Measurements from ENCODE around the gene ORM2. TPM values are rescaled to one million over a fixed set of nuclear protein-coding genes. Genes with fewer than 3 reads are reported as not detected.
"Not testable (repeated sequence)": the region's sequence is repeated elsewhere in the genome, so short reads cannot be mapped to it uniquely, and the experiment has no call there.

ORM2 gene
- polyA plus RNA-seq, 3 donors from 2014 or later, result not detected

DNA sequence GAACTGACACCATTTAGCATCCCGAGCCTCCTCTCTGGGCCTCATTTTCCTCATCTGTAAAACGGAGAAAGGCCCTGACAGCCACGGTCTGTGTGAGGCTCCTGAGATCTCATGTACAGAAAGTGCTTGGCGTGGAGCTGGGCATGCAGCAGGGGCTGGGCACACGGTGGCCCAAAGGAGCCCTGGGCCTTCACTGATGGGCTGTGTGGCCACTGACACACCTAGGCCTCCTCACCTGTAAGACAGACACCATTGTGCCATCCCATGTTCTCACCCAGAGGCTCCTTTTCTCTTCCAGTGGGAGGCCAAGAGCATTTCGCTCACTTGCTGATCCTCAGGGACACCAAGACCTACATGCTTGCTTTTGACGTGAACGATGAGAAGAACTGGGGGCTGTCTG lies 5.2 kb upstream of the ORM2 start:
- H3K9me3 Mint-ChIP-seq, result no peaks in the 10 kb centered on the region
- H3K36me3 Mint-ChIP-seq, result no peaks in the 10 kb centered on the region
- H3K27me3 Mint-ChIP-seq (ENCODE audit: low read depth in 3 of 3), result peaks cover 0 to 2% (median 0%) of the 10 kb centered on the region in 3 donors
- no peak for DNase-seq
- H3K4me1 Mint-ChIP-seq, result no peaks in the 10 kb centered on the region
- H3K27ac Mint-ChIP-seq, result no peak overlapping the region
- no peak overlapping the region for H3K4me3 Mint-ChIP-seq

DNA sequence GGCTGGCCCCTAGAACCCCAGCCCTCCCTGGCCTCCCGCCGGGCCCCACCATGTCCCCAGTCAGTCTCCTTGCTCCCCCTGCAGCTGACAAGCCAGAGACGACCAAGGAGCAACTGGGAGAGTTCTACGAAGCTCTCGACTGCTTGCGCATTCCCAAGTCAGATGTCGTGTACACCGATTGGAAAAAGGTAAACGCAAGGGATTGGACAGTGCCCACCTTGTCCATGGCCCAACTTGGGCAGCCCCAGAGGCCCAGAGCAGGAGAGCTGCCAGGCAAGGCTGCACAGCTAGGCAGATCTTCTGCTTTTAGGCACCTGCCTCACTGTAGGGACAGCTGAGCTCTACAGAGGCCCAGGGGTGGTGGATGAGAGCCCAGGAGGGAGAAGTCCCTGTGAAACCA lies 4.7 kb upstream of the ORM2 start:
- not testable (repeated sequence) for H3K27ac Mint-ChIP-seq; DNase-seq; H3K4me1 Mint-ChIP-seq; H3K27me3 Mint-ChIP-seq (ENCODE audit: low read depth in 3 of 3); H3K4me3 Mint-ChIP-seq; H3K9me3 Mint-ChIP-seq; H3K36me3 Mint-ChIP-seq

GRCh38 chr9:114325684-114326254 lies 3.9 kb upstream of the ORM2 start:
- not testable (repeated sequence) for DNase-seq; H3K4me3 Mint-ChIP-seq; H3K27me3 Mint-ChIP-seq (ENCODE audit: low read depth in 3 of 3); H3K36me3 Mint-ChIP-seq; H3K4me1 Mint-ChIP-seq; H3K27ac Mint-ChIP-seq; H3K9me3 Mint-ChIP-seq

GRCh38 chr9:114327749-114328148 lies 1.9 kb upstream of the ORM2 start:
- Mint-ChIP-seq H3K9me3 (no peaks in the 10 kb centered on the region), H3K27me3 (ENCODE audit: low read depth in 3 of 3) (peaks cover 5 to 24% (median 6%) of the 10 kb centered on the region in 3 donors)

DNA sequence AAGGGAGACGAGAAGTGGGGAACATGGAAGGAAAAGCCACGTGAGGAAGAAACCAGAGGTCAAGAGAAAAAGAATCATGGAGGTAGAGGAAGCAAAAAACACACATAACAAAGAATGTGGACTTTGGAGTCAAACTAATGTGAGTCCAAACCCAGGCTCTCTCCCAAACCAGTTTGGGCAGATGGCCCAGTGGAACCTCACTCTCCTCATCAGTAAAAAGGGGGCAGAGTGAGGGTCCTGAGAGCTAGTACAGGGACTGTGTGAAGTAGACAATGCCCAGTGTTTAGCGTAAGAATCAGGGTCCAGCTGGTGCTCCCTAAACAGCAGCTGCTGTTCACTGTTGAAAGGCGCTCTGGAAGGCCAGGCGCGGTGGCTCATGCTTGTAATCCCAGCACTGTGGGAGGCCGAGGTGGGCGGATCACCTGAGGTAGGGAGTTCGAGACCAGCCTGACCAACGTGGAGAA lies 1.3 kb upstream of the ORM2 start:
- not testable (repeated sequence) for H3K36me3 Mint-ChIP-seq, DNase-seq, H3K4me3 Mint-ChIP-seq, H3K27ac Mint-ChIP-seq, H3K9me3 Mint-ChIP-seq
- Mint-ChIP-seq H3K27me3 (ENCODE audit: low read depth in 3 of 3) (peaks cover 5 to 26% (median 6%) of the 10 kb centered on the region in 3 donors), H3K4me1 (peaks cover 17 to 25% of the 10 kb centered on the region in 2 donors)

More at GRCh38 chr9:114327749-114328148, 1.9 kb upstream of the ORM2 start:
- no peak for DNase-seq
- Mint-ChIP-seq H3K4me1 (peaks cover 17 to 25% of the 10 kb centered on the region in 2 donors), H3K27ac (no peak overlapping the region), H3K36me3 (no peaks in the 10 kb centered on the region), H3K4me3 (no peak overlapping the region)

DNA sequence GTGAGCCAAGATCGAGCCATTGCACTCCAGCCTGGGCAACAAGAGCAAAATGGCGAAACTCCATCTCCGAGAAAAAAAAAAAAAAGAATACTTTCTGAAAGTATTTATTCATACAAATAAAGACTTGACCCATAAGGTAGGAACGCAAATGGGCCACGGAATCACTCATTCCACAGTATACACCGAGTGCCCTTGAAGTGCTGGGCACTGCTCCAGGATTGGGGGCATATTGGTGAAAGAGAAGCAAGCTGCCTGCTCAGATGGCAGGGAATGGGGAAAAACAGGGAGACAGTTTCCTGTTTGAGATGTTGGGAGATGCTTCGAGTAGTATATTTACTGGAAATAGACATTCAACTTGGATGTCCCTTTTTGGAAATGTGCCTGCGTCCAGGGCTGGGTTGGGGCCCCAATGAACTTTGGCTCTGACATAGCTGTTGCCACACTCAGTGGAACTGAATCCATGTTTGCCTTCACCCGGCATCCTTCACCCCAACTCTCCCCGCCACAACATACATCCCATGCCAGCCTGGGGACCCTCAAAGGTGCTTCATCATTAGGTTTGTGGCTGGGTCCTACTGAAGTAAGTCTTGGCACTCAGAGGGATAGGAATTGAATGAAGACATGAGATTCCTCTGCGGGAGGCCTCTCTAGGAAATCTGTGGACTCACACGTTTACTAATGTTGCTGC lies 588 bp upstream of the ORM2 start:
- Mint-ChIP-seq H3K27me3 (ENCODE audit: low read depth in 3 of 3) (peaks cover 5 to 26% (median 6%) of the 10 kb centered on the region in 3 donors), H3K4me1 (peaks cover 17 to 25% of the 10 kb centered on the region in 2 donors)
- DNase-seq, H3K36me3 Mint-ChIP-seq, H3K9me3 Mint-ChIP-seq, H3K4me3 Mint-ChIP-seq, H3K27ac Mint-ChIP-seq: not testable (repeated sequence)

GRCh38 chr9:114330636-114331035 lies 967 bp downstream of the ORM2 start:
- no peak for DNase-seq
- peak overlapping the region in 5 of 6 donors; percentile 2 to 85 (median 57) for H3K27ac Mint-ChIP-seq
- peaks cover 4 to 6% (median 4%) of the 10 kb centered on the region in 3 donors for H3K36me3 Mint-ChIP-seq
- H3K4me3 Mint-ChIP-seq, result peak overlapping the region in 1 of 5 donors; percentile 4
- H3K4me1 Mint-ChIP-seq, result peaks cover 17 to 25% of the 10 kb centered on the region in 2 donors
- H3K9me3 Mint-ChIP-seq, result no peaks in the 10 kb centered on the region
- peaks cover 5 to 27% (median 6%) of the 10 kb centered on the region in 3 donors for H3K27me3 Mint-ChIP-seq (ENCODE audit: low read depth in 3 of 3)

DNA sequence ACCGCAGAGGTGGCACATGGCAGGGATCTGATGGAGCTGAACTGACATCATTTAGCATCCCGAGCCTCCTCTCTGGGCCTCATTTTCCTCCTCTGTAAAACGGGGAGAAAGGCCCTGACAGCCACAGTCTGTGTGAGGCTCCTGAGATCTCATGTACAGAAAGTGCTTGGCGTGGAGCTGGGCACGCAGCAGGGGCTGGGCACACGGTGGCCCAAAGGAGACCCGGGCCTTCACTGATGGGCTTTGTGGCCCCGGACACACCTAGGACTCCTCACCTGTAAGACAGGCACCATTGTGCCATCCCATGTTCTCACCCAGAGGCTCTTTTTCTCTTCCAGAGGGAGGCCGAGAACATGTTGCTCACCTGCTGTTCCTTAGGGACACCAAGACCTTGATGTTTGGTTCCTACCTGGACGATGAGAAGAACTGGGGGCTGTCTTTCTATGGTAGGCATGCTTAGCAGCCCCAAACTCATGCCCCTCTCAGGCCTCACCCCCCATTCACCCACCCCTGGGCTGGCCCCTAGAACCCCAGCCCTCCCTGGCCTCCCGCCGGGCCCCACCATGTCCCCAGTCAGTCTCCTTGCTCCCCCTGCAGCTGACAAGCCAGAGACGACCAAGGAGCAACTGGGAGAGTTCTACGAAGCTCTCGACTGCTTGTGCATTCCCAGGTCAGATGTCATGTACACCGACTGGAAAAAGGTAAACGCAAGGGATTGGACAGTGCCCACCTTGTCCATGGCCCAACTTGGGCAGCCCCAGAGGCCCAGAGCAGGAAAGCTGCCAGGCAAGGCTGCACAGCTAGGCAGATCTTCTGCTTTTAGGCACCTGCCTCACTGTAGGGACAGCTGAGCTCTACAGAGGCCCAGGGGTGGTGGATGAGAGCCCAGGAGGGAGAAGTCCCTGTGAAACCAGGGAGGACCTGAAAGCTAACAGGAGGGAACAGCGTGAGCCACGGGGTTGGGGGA lies 1.8 kb downstream of the ORM2 start:
- not testable (repeated sequence) for H3K9me3 Mint-ChIP-seq, DNase-seq
- peak overlapping the region in 2 of 5 donors; percentile 7 to 24 for H3K4me3 Mint-ChIP-seq
- H3K27ac Mint-ChIP-seq, result peak overlapping the region in 5 of 6 donors; percentile 32 to 85 (median 81)
- H3K27me3 Mint-ChIP-seq (ENCODE audit: low read depth in 3 of 3), result peaks cover 6 to 29% (median 8%) of the 10 kb centered on the region in 3 donors
- peaks cover 7 to 11% (median 10%) of the 10 kb centered on the region in 3 donors for H3K36me3 Mint-ChIP-seq
- peaks cover 17 to 25% of the 10 kb centered on the region in 2 donors for H3K4me1 Mint-ChIP-seq

GRCh38 chr9:114332474-114333040 lies 2.9 kb downstream of the ORM2 start:
- H3K27ac Mint-ChIP-seq, result peak overlapping the region; percentile 46 to 84 (median 78)
- not testable (repeated sequence) for DNase-seq, H3K9me3 Mint-ChIP-seq
- peak overlapping the region in 1 of 5 donors; percentile 21 for H3K4me3 Mint-ChIP-seq
- peaks cover 10 to 14% (median 12%) of the 10 kb centered on the region in 3 donors for H3K36me3 Mint-ChIP-seq
- H3K27me3 Mint-ChIP-seq (ENCODE audit: low read depth in 3 of 3), result peaks cover 6 to 34% (median 12%) of the 10 kb centered on the region in 3 donors
- peaks cover 17 to 25% of the 10 kb centered on the region in 2 donors for H3K4me1 Mint-ChIP-seq

DNA sequence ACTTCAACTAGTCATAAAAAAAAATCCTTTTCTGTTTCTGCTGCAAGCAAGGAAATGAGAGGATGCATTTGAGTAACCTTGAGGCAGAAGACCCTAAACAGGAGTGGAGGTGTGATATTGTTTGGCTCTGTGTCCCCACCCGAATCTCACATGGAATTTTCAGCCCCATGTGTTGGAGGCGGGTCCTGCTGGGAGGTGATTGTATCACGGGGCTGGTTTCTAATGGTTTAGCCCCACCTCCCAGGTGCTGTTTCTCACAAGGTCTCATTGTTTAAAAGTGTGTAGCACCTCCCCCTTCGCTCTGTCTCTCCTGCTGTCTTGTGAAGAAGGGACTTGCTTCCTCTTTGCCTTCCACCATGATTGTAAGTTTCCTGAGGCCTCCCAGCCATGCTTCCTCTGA lies 4.0 kb downstream of the ORM2 start:
- peaks cover 18 to 25% of the 10 kb centered on the region in 2 donors for H3K4me1 Mint-ChIP-seq
- H3K27me3 Mint-ChIP-seq (ENCODE audit: low read depth in 3 of 3), result peaks cover 6 to 34% (median 12%) of the 10 kb centered on the region in 3 donors
- H3K36me3 Mint-ChIP-seq, result peaks cover 16 to 21% (median 18%) of the 10 kb centered on the region in 3 donors
- not testable (repeated sequence) for H3K4me3 Mint-ChIP-seq, DNase-seq, H3K9me3 Mint-ChIP-seq, H3K27ac Mint-ChIP-seq

DNA sequence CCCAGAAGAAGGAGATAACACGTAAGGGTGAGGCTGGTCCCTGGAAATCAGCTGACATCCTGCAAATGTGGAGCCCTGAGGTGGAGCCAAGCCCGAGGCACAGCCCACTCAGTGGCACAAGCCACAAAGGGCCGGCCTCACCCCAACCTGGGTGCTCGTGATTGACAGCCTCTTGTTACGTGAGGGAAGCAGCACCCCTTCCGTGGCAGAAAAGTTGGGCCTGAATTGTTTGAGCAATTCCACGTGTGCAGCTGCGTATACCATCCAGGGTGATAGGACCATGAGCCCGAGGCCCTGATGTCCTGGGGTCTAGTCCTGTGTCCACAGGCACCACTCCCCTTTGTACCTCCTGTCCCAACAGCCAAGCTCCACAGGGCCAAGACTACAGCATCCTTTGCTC lies 4.8 kb downstream of the ORM2 start:
- peak overlapping the region; percentile 22 to 94 (median 80) for H3K27ac Mint-ChIP-seq
- peaks cover 20 to 25% of the 10 kb centered on the region in 2 donors for H3K4me1 Mint-ChIP-seq
- H3K36me3 Mint-ChIP-seq, result peaks cover 16 to 29% (median 25%) of the 10 kb centered on the region in 3 donors
- no peak overlapping the region for H3K4me3 Mint-ChIP-seq
- H3K9me3 Mint-ChIP-seq, result no peaks in the 10 kb centered on the region
- no peak for DNase-seq
- peaks cover 6 to 41% (median 20%) of the 10 kb centered on the region in 3 donors for H3K27me3 Mint-ChIP-seq (ENCODE audit: low read depth in 3 of 3)

GRCh38 chr9:114335745-114336144 lies 6.1 kb downstream of the ORM2 start:
- no peak overlapping the region for H3K4me3 Mint-ChIP-seq
- DNase-seq, result no peak
- H3K36me3 Mint-ChIP-seq, result peaks cover 22 to 38% (median 27%) of the 10 kb centered on the region in 3 donors
- H3K27me3 Mint-ChIP-seq (ENCODE audit: low read depth in 3 of 3), result peaks cover 4 to 35% (median 17%) of the 10 kb centered on the region in 3 donors
- peak overlapping the region in 4 of 6 donors; percentile 40 to 82 (median 50) for H3K27ac Mint-ChIP-seq
- H3K4me1 Mint-ChIP-seq, result peaks cover 21 to 27% of the 10 kb centered on the region in 2 donors
- H3K9me3 Mint-ChIP-seq, result no peaks in the 10 kb centered on the region

- Mint-ChIP-seq H3K36me3 (peaks cover 22 to 42% (median 28%) of the 10 kb centered on the region in 3 donors), H3K9me3 (no peaks in the 10 kb centered on the region), H3K4me3 (no peak overlapping the region), H3K27ac (peak overlapping the region; percentile 2 to 82 (median 52)), H3K27me3 (ENCODE audit: low read depth in 3 of 3) (peaks cover 3 to 31% (median 17%) of the 10 kb centered on the region in 3 donors), H3K4me1 (peaks cover 17 to 25% of the 10 kb centered on the region in 2 donors)
- no peak for DNase-seq
Observed at GRCh38 chr9:114336157-114336556, 6.5 kb downstream of the ORM2 start.

All from immature natural killer cell (primary cell).